GM03348 (cell line): Measurements from ENCODE around the gene DPH5.
"Not testable (repeated sequence)": the region's sequence is repeated elsewhere in the genome, so short reads cannot be mapped to it uniquely, and the experiment has no call there.

Experiments
- DNase-seq: peaks from one replicate; pipeline ENCODE4 v3.0.0; 2012; ENCODE audit warnings: low spot score

DPH5 gene

DNA sequence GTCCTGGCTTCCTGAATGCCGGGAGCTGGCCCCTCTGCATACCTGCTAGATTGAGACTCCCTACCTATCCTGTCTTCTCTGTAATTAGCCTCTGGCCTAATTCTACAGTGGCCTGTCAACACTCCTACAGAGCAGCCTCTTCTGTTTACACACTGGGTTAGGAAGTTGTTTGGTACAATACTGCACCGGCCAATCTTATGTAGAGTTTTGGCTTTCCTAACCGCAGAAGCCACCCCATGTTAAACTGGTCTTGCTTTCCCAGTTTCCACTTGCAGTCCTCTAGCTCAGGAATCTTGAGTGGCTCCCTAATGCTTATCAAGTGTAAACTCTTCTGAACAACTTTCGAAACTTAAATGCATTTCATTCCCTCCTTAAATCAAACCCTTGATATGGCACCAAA is 42.8 kb downstream of the DPH5 start:
- DNase-seq = no peak

DNA sequence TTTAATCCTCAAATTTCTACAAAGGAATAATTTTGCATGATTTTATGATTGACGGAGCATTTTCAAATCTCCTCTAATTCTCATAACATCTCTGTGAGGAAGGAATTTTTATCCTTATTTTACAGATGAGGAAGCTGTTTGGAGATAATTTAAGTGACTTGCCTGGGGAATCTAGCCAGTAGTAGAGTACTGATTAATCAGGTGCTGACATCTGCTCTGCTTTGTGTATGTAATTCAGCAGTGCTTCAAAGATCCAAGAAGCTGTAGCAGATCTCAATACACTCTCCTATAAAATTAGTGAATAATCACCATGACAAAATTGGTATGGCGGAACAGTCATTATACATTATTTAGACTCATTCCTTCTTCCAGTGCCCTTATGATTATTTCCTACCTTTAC is 46.0 kb downstream of the DPH5 start:
- no peak for DNase-seq

DNA sequence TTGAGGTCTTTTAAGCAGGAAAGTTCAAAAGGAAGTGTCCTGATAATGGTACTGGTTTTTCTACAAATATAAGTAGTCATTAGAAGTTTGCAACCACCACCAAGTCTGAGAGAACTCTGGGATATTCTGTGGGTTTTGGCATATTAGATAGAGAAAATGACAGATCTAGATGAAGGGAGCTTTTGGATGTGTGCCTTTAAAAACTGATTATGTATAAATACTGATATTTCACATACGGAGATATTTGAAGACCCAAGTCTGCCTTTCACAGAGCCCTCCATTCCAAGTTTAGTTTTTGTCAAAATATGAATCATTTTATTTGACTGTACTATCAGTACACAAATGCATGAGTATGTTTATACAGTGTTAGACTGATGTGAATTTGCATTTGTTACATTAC is 48.6 kb downstream of the DPH5 start:
- DNase-seq = no peak

DNA sequence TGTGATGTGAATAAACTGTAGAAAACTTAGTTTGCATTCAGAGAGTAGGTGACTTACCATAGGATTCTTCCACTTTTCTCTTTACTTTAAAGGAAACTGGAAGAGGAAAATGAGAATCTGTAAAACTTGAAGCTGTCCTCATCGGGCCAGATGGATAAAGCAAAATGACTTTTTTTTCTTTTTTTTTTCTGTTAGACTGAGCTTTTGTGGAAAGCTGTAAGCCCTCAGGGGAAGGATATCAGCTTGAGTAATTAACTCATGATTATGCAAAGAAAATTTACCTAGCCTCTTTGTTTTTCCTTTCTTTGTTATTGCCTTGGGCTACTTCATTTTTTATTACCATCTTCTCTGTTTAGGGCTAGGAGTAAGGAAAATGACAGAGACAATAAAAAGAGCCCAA is 53.4 kb downstream of the DPH5 start:
- DNase-seq = no peak

DNA sequence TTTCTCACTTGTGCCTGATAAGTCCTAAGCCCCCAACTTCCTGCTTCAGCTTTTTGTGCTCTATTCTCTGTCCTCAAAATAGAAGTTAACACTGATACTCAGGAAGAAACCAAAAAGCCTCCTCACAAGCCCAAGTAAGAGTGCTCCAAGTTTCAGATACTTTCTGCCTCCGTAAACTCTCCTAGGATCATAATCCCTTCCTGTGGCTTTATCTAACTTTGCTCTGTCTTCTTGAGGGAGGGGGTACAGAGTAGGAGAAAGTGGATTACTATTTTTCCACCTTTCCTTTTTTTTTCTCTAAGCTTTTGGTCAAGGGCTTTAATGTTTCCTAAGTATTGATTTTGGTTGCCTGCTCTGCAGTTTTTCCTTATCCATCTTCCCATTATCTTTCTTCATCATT is 54.6 kb downstream of the DPH5 start:
- DNase-seq = no peak

DNA sequence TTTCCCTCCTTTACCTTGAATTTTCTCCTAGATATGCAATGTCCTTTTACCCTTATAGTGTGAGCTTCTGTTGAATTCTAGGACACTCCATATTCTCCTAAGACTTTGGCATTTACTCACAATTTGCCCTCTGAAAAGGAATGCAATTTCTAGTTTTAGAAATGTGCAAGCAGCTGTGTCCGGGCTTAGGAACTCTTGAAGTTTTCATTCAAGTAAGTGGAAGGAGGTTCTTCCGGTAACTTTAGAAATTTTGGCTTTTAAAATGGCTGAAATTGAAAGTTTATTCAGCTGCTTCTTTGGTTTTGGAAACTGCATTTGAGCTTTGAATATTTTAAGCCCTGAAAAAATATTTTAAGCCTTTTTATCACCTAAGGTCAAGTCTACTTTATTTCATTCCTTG is 56.3 kb downstream of the DPH5 start:
- DNase-seq = no peak

DNA sequence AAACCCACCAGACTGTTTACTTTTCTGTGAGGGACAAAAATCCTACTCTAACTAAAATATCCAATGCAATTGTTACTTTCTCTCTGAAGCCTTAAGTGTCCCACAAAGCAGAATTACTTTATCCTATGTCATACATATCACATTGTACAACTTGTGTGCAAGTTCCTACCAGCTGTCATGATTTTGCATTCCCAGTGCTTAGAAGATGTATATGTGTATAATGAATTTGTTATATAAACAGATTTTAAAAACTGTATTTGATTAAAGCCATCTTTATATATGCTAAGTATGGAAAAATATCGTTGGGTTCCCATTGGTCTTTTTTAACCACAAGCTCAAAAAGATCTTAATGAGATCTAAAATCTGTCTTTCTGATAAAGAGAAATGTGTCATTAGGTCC is 57.0 kb downstream of the DPH5 start:
- DNase-seq = no peak

DNA sequence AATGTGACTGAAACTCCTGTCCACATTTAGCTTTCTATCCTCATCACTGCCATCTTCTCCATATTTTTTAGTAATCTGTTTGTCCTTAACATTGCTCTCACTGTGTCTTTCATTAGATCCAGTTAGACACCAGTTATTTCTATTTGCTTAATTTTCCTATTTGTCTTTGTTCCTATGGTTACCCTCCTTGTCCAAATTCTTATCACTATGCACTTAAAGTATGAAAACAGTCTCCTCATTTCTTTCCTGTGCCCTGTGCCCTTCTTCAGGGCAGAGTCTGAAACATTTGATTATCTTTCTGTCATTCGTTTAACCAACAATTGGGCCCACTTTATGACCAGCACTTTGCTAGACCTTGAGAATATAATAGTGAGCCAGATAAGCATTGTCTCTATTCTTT is 65.5 kb downstream of the DPH5 start:
- no peak for DNase-seq

DNA sequence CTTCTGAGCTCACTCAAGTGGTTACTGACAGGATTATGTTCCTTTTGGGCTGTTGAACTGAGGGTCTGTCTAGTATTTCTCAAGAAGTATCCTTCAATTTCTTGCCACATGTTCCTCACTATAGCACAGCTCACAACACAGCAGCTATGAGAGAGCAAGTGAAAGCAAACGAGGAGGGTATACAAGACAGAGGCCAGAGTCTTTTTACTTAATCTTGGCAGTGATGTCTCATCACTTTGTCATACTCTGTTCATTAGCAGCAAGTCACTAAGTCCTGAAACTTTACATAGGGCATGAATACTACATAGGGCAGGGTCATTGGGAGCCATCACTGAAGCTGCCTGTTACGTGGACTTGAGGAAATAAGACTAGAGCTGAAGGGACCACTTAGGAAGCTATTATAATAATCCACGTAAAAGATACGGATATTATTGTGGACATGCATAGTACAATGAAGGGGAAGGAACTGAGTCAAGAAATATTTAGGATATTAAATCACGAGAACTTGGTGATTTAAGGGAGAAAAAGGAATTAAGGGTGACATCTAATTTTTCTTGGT is 66.0 kb downstream of the DPH5 start:
- no peak for DNase-seq

DNA sequence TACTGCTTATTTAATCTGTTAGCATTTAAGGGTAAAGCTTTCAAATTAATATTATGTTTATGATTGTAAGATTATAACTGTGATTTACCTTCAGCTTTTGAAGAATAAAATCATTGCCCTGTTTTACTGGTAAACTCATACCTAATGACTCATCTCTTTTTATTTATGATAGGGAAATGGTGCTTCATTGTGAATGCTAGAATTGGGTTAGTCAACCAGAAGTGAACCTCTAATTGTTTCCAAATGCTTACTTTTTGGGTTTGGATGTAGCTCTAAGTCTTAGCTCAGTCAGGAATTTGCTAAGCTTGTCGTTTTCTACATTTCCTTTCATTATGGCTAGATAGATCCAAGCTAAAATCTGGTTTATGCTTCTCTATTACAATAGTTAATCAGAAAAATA is 70.3 kb downstream of the DPH5 start:
- peak; percentile 77 for DNase-seq

DNA sequence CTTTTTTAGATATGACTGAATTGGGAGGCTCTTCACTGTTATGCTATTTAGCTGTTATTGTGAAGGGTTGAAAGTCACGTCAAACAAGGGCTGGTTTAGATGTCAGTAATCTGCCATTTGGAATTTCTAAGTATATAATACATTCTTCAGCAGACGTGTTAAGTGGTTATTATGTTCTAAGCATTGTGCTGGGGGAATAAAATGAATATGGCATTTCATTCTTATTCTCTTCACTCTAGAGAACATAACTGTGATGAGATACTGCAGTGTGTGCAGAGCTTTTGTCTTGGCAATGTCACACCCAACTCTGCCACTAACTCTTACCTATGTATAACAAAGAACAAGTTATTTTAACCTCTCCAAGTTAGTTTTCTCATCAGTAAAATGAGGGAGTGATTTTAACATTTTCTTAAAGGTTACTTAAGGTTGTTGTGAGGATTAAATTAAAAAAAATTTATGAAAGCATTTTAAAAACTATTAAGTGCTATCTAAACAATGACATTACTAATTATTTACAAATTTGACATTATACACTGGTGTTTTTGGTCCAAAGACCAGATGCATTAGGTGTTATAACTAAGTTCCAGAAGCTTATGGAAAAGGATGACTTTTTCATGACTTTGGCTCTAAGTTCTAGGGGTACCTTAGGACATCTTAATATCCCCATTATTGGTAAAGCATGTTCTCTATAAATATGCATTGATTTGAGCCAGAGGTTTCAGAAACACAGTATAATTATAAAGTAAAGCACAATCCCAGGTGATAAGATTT is 71.4 kb downstream of the DPH5 start:
- no peak for DNase-seq

DNA sequence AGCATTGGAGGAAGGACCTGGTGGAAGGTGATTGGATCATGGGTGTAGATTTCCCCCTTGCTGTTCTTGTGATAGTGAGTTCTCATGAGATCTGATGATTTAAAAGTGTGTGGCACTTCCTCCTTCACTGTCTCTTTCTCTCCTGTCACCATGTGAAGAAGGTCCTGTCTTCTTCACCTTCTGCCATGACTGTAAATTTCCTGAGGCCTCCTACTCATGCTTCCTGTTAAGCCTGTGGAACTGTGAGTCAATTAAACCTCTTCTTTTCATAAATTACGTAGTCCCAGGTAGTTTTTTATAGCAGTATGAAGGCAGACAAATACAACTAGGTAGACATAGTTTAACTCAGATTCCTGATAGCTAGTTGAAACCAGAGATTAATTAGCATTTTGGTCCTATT is 72.6 kb downstream of the DPH5 start:
- not testable (repeated sequence) for DNase-seq

DNA sequence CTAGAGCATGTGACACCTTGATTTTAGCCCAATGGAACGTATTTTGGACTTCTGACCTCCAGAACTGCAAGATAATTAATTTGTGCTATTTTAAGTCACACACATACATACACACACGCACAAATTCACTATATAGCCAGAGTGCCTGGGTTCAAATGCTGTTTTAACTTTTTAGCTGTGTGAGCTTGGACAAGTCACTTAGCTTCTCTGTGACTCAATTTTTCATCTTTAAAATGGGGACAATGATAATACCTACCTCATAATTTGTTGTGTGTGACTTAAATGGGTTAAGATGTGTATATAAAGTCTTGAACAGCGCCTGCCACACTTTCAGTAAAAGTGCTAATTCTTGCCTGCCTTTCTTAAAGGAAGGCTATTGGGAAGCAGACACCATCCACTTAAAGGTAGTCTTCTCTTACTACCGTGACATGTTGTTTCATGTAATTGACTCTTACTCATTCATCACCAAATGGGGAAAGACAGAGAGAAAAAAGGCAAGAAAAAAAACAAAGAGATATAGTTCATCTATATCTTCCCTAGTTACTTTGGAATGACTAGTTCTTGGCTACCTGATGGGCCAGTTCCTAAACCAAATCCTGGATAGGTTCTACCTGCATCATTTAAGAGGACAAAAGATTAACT is 73.4 kb downstream of the DPH5 start:
- DNase-seq = no peak

DNA sequence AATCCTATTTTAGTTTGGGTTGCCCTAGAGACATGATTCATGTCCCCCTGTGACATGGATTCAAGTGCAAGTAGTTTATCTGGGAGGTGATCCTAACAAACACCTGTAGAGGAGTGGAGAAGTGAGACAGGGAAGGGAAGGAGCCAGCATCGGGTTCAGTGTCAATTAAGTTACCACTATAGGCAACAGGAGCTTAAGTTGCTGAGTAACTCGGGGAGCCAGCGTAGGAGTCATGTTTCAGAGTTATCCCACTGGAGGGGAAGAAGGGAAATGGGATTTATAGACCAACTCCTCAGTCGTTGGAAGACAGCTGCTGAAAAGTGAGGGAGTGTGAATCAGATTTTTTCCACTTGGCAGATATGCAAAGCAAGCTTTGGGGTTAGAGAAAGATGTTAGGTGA is 74.8 kb downstream of the DPH5 start:
- peak; percentile 9 for DNase-seq

DNA sequence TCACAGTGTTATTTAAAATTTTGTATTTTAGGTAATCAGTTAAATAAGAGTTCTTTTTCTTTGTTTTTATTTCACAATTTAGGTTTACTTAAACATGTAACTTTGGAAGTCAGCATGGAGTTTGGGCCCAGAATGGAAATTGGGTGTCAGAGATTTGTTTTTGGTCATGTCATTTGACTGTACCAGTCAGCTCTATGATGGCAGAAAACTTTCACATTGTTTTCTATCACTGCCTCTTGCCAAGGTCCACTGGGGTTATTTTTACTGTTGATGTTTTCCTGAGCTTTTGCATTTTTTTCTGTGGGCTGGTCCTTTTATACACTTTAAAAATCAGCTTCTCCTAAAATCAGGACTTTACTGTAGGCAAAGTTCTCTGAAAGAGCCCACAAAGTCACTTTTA is 75.2 kb downstream of the DPH5 start:
- no peak for DNase-seq

DNA sequence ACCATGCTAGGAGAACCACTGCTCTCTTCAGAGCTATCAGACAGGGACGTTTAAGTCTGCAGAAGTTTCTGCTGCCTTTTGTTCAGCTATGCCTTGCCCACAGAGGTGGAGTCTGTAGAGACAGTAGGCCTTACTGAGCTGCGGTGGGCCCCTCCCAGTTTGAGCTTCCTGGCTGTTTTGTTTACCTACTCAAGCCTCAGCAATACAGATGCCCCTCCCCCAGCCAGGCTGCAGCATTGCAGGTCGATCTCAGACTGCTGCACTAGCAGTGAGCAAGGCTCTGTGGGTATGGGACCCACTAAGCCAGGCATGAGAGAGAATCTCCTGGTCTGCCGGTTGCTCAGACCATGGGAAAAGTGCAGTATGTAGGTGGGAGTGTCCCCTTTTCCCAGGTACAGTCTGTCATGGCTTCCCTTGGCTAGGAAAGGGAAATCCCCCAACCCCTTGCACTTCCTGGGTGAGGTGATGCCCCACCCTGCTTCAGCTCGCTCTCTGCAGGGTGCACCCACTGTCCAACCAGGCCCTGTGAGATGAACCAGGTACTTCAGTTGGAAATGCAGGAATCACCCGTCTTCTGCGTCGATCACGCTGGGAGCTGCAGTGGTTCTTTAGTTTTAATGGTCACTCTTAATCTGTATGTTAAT is 75.9 kb downstream of the DPH5 start:
- DNase-seq = not testable (repeated sequence)

DNA sequence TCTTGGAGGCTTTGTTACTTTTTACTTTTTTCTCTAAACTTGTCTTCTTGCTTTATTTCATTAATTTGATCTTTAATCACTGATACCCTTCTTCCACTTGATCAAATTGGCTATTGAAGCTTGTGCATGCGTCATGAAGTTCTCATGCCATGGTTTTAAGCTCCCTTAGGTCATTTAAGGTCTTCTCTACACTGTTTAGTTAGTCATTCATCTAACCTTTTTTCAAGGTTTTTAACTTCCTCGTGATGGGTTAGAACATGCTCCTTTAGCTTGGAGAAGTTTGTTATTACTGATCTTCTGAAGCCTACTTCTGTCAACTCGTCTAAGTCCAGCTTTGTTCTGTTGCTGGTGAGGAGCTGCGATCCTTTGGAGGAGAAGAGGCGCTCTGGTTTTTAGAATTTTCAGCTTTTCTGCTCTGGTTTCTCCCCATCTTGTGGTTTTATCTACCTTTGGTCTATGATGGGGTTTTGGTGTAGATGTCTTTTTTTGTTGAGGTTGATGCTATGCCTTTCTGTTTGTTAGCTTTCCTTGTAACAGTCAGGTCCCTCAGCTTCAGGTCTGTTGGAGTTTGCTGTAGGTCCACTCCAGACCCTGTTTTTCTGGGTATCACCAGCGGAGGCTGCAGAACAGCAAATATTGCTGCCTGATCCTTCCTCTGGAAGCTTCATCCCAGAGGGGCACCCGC is 76.7 kb downstream of the DPH5 start:
- not testable (repeated sequence) for DNase-seq

DNA sequence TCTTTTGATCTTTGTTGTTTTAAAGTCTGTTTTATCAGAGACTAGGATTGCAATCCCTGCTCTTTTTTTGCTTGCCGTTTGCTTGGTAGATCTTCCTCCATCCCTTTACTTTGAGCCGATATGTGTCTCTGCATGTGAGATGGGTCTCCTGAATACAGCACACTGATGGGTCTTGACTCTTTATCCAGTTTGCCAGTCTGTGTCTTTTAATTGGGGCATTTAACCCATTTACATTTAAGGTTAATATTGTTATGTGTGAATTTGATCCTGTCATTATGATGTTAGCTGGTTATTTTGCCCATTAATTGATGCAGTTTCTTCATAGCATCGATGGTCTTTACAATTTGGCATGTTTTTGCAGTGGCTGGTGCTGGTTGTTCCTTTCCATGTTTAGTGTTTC is 77.8 kb downstream of the DPH5 start:
- not testable (repeated sequence) for DNase-seq

DNA sequence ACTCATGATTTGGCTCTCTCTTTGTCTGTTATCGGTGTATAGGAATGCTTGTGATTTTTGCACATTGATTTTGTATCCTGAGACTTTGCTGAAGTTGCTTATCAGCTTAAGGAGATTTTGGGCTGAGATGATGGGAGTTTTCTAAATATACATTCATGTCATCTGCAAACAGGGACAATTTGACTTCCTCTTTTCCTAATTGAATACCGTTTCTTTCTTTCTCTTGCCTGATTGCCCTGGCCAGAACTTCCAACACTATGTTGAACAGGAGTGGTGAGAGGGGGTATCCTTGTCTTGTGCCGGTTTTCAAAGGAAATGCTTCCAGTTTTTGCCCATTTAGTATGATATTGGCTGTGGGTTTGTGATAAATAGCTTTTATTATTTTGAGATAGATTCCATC is 79.5 kb downstream of the DPH5 start:
- DNase-seq = not testable (repeated sequence)

DNA sequence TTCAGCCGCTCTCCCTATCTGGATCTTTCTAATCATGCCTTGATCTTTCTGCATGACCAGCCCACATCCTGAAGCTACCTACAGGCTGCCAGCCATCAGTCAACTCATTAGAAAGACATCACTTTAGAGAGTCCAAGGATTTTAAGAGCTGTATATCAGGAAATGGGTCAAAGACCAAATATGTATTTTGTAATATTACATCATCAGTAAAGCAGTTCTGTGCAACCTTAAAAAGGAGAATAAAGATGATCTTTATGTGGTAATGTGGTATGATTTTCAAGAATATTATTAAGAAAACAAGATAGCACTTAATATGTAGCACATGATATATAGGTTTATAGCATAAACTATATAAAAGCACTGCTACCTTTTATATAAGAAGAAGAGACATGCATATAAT is 82.1 kb downstream of the DPH5 start:
- DNase-seq = peak; percentile 10

DNA sequence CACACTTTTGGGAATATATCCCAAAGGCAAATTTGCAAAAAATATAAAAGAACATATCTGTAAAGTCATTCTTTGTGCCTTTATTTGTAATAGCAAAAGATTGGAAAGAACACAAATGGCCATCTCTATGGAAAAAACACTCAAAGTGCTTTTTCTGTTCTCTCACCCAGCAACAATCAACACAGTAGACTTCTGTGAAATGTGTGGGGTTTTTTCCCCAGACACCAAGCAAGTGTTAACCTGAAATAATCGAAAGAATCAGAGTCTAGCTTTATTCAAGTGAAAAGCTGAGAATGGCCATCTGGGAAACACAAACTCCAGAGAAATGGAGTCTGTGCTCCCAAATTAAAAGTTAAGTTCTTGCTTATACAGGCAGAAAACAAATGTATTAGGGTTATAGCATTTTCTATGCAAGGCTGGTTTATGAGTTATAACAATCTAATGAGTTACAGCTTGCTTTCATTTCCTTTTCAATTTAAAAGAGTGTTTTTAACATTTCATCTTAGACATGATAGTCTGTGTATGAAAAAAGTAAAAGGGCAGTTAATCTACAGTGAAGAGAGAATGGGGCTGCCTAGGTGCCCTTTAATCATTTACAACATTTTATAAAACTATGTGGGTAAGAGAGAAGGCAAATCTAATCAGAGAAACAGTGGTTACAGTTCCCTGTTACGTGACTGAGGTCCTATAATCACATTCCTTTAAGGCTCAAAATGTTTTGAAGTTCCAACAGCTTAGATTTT is 83.1 kb downstream of the DPH5 start:
- no peak for DNase-seq
